Neural progenitor cell (in vitro differentiated cells): ENCODE results near the gene GHR. TPM values are rescaled to one million over a fixed set of nuclear protein-coding genes. Genes with fewer than 3 reads are reported as not detected.

Source experiments
- DNase-seq: peaks from one replicate; pipeline ENCODE4 v3.0.0-alpha.2; 2016; ENCODE audit warnings: low spot score
- H2AFZ ChIP-seq: fragments of 200-600 bp; sonication (generic); replicated peaks from 2 replicates; pipeline ENCODE4 v1.6.1; 2016; ENCODE audit warnings: antibody characterized with exemption
- H3F3A ChIP-seq: fragments of 200-600 bp; sonication (generic); 2 replicates; pipeline ENCODE4 v1.6.1; 2016; ENCODE audit warnings: antibody characterized with exemption, low read depth
- H3K27ac ChIP-seq: fragments of 200-600 bp; sonication (generic); 2 replicates; pipeline ENCODE4 v1.5.1; 2016; ENCODE audit warnings: mild to moderate bottlenecking
- H3K27me3 ChIP-seq: fragments of 200-600 bp; sonication (generic); 2 replicates; pipeline ENCODE4 v1.6.1; 2016; ENCODE audit warnings: mild to moderate bottlenecking, moderate library complexity
- H3K36me3 ChIP-seq: fragments of 200-600 bp; sonication (generic); 2 replicates; pipeline ENCODE4 v1.5.1; 2016
- H3K4me1 ChIP-seq: fragments of 200-600 bp; sonication (generic); 2 replicates; pipeline ENCODE4 v1.6.1; 2016; ENCODE audit warnings: mixed run types
- H3K4me2 ChIP-seq: fragments of 200-600 bp; sonication (generic); 2 replicates; pipeline ENCODE4 v1.6.1; 2016
- H3K4me3 ChIP-seq: fragments of 200-600 bp; sonication (generic); 2 replicates; pipeline ENCODE4 v1.5.1; 2016
- H3K79me2 ChIP-seq: fragments of 200-600 bp; sonication (generic); 2 replicates; pipeline ENCODE4 v1.6.1; 2016; ENCODE audit warnings: low read depth
- H3K9ac ChIP-seq: fragments of 200-600 bp; sonication (generic); 2 replicates; pipeline ENCODE4 v1.6.1; 2016
- H3K9me3 ChIP-seq: fragments of 200-600 bp; sonication (generic); 2 replicates; pipeline ENCODE4 v1.5.1; 2016; ENCODE audit warnings: low read depth
- H4K20me1 ChIP-seq: fragments of 200-600 bp; sonication (generic); 2 replicates; pipeline ENCODE4 v1.6.1; 2016; ENCODE audit warnings: low read depth
- H3K27ac Mint-ChIP-seq: 3 replicates; pipeline ENCODE4 v1.8.0; 2021; ENCODE audit warnings: mixed read lengths
- H3K27me3 Mint-ChIP-seq: 2 replicates; pipeline ENCODE4 v1.8.0; 2022; ENCODE audit warnings: low read depth, mild to moderate bottlenecking, inconsistent platforms, moderate library complexity, mixed read lengths; ENCODE audit not compliant: insufficient read depth
- H3K36me3 Mint-ChIP-seq: 3 replicates; pipeline ENCODE4 v1.8.0; 2021; ENCODE audit warnings: mixed read lengths
- H3K4me1 Mint-ChIP-seq: 3 replicates; pipeline ENCODE4 v1.8.0; 2021; ENCODE audit warnings: mixed read lengths
- H3K4me3 Mint-ChIP-seq: 3 replicates; pipeline ENCODE4 v1.8.0; 2021; ENCODE audit warnings: mild to moderate bottlenecking, moderate library complexity, mixed read lengths
- H3K9me3 Mint-ChIP-seq: 3 replicates; pipeline ENCODE4 v1.8.0; 2020; ENCODE audit warnings: mixed read lengths
- CTCF ChIP-seq: fragments of 200-600 bp; sonication (generic); IDR thresholded peaks from 2 replicates; pipeline ENCODE4 v1.5.1; 2017; ENCODE audit warnings: antibody characterized with exemption, mild to moderate bottlenecking
- EZH2 ChIP-seq: fragments of 200-600 bp; sonication (generic); IDR thresholded peaks from 2 replicates; pipeline ENCODE4 v1.6.1; 2017; ENCODE audit warnings: antibody characterized with exemption, mild to moderate bottlenecking, moderate library complexity
- EZH2phosphoT487 ChIP-seq: fragments of 200-600 bp; sonication (generic); IDR thresholded peaks from 2 replicates; pipeline ENCODE4 v1.6.1; 2017; ENCODE audit warnings: antibody characterized with exemption
- total RNA-seq: library from RNA; depleted of rRNA; stranded (reverse); fragments of >200 nt; gene quantifications from 2 replicates; pipeline ENCODE4 v1.2.3, GENCODE V29; 2015; ENCODE audit warnings: low replicate concordance

Gene GHR
- total RNA-seq, 1 donor from 2014 or later: 0.07 TPM

GRCh38 chr5:42600441-42600840 lies 177.2 kb downstream of the GHR start:
- H3K9me3 ChIP-seq: no peaks in the 10 kb centered on the region
- no peaks in the 10 kb centered on the region for H3K9me3 Mint-ChIP-seq
- no peak overlapping the region for H3K4me3 Mint-ChIP-seq
- no peak overlapping the region for H3K27ac Mint-ChIP-seq
- no peaks in the 10 kb centered on the region for H3K36me3 Mint-ChIP-seq
- no peak overlapping the region for H2AFZ ChIP-seq
- H4K20me1 ChIP-seq: no peaks in the 10 kb centered on the region
- no peaks in the 10 kb centered on the region for H3K4me1 Mint-ChIP-seq
- no peaks in the 10 kb centered on the region for H3K79me2 ChIP-seq
- H3K27me3 ChIP-seq: no peaks in the 10 kb centered on the region
- H3K27ac ChIP-seq: no peak overlapping the region
- DNase-seq: no peak
- no peak for TF ChIP-seq EZH2phosphoT487
- TF ChIP-seq EZH2: no peak
- TF ChIP-seq CTCF: no peak
- no peak overlapping the region for H3K9ac ChIP-seq
- no peaks in the 10 kb centered on the region for H3K27me3 Mint-ChIP-seq
- H3F3A ChIP-seq: no peaks in the 10 kb centered on the region
- H3K4me1 ChIP-seq: no peaks in the 10 kb centered on the region
- H3K36me3 ChIP-seq: no peaks in the 10 kb centered on the region
- H3K4me3 ChIP-seq: no peak overlapping the region
- no peak overlapping the region for H3K4me2 ChIP-seq

GRCh38 chr5:42604171-42604711 lies 181.0 kb downstream of the GHR start:
- no peak for DNase-seq
- no peaks in the 10 kb centered on the region for H3K27me3 Mint-ChIP-seq
- no peaks in the 10 kb centered on the region for H4K20me1 ChIP-seq
- no peaks in the 10 kb centered on the region for H3K4me1 ChIP-seq
- no peaks in the 10 kb centered on the region for H3F3A ChIP-seq
- no peaks in the 10 kb centered on the region for H3K79me2 ChIP-seq
- no peak overlapping the region for H3K27ac ChIP-seq
- H3K27me3 ChIP-seq: no peaks in the 10 kb centered on the region
- no peak overlapping the region for H3K27ac Mint-ChIP-seq
- no peaks in the 10 kb centered on the region for H3K36me3 ChIP-seq
- H3K4me2 ChIP-seq: no peak overlapping the region
- H3K9me3 Mint-ChIP-seq: no peaks in the 10 kb centered on the region
- H3K4me1 Mint-ChIP-seq: no peaks in the 10 kb centered on the region
- H3K9me3 ChIP-seq: no peaks in the 10 kb centered on the region
- TF ChIP-seq CTCF: no peak
- no peak for TF ChIP-seq EZH2
- no peak for TF ChIP-seq EZH2phosphoT487
- H3K36me3 Mint-ChIP-seq: no peaks in the 10 kb centered on the region
- no peak overlapping the region for H3K9ac ChIP-seq
- H2AFZ ChIP-seq: no peak overlapping the region
- no peak overlapping the region for H3K4me3 ChIP-seq
- H3K4me3 Mint-ChIP-seq: no peak overlapping the region

GRCh38 chr5:42605490-42605889 lies 182.3 kb downstream of the GHR start:
- H3K4me1 ChIP-seq: no peaks in the 10 kb centered on the region
- no peaks in the 10 kb centered on the region for H3K9me3 ChIP-seq

More at GRCh38 chr5:42605490-42605889, 182.3 kb downstream of the GHR start:
- no peaks in the 10 kb centered on the region for H3K36me3 Mint-ChIP-seq
- H3K36me3 ChIP-seq: no peaks in the 10 kb centered on the region
- no peaks in the 10 kb centered on the region for H3K4me1 Mint-ChIP-seq
- H3K27me3 ChIP-seq: no peaks in the 10 kb centered on the region
- no peak overlapping the region for H3K4me3 ChIP-seq
- TF ChIP-seq EZH2 (no peak), CTCF (no peak), EZH2phosphoT487 (no peak)
- H3K27ac Mint-ChIP-seq: no peak overlapping the region
- H3K9me3 Mint-ChIP-seq: no peaks in the 10 kb centered on the region
- no peaks in the 10 kb centered on the region for H3K27me3 Mint-ChIP-seq
- H2AFZ ChIP-seq: no peak overlapping the region
- H3K4me3 Mint-ChIP-seq: no peak overlapping the region
- DNase-seq: no peak
- no peak overlapping the region for H3K9ac ChIP-seq
- H3K4me2 ChIP-seq: no peak overlapping the region
- H3K79me2 ChIP-seq: no peaks in the 10 kb centered on the region
- no peaks in the 10 kb centered on the region for H4K20me1 ChIP-seq
- H3K27ac ChIP-seq: no peak overlapping the region
- no peaks in the 10 kb centered on the region for H3F3A ChIP-seq
